MCF 10A (cell line): ENCODE data around the gene AJAP1. TPM values are rescaled to one million over a fixed set of nuclear protein-coding genes. Genes with fewer than 3 reads are reported as not detected.

ENCODE experiments used
- BruUV-seq: library from RNA; stranded (reverse); fragments of 400-500 nt; replicated peaks from 2 replicates; lab custom pipeline; 2021; lab: Mats Ljungman, UMichigan
- CTCF ChIA-PET: fragments of 300-600 bp; sonication (Branson Sonifier 250); formaldehyde crosslinking; extraction: SDS; loops from one replicate; lab custom pipeline; 2021; ENCODE audit warnings: antibody characterized with exemption, inconsistent platforms; lab: Yijun Ruan, JAX
- POLR2A ChIA-PET: fragments of 300-600, 350-650 bp; sonication (Branson Sonifier 250); formaldehyde crosslinking; extraction: SDS; loops from one replicate; lab custom pipeline; 2020; ENCODE audit warnings: antibody characterized with exemption, inconsistent platforms; lab: Yijun Ruan, JAX
- DNase-seq: peaks from one replicate; pipeline ENCODE4 v3.0.0-alpha.2; 2018; ENCODE audit not compliant: unreplicated experiment
- H3K27ac Mint-ChIP-seq: one replicate; pipeline ENCODE4 v1.8.0; 2022; ENCODE audit warnings: mild to moderate bottlenecking, low read depth, mixed read lengths; ENCODE audit not compliant: unreplicated experiment
- H3K27me3 Mint-ChIP-seq: one replicate; pipeline ENCODE4 v1.8.0; 2022; ENCODE audit warnings: mixed read lengths; ENCODE audit not compliant: insufficient read depth, unreplicated experiment
- H3K36me3 Mint-ChIP-seq: one replicate; pipeline ENCODE4 v1.8.0; 2022; ENCODE audit warnings: mild to moderate bottlenecking, moderate library complexity, mixed read lengths; ENCODE audit not compliant: insufficient read depth, unreplicated experiment
- H3K4me1 Mint-ChIP-seq: one replicate; pipeline ENCODE4 v1.8.0; 2022; ENCODE audit warnings: mixed read lengths; ENCODE audit not compliant: insufficient read depth, unreplicated experiment
- H3K4me3 Mint-ChIP-seq: one replicate; pipeline ENCODE4 v1.8.0; 2022; ENCODE audit warnings: mild to moderate bottlenecking, moderate library complexity, mixed read lengths; ENCODE audit not compliant: unreplicated experiment
- H3K9me3 Mint-ChIP-seq: one replicate; pipeline ENCODE4 v1.8.0; 2022; ENCODE audit warnings: mixed read lengths; ENCODE audit not compliant: unreplicated experiment
- intact Hi-C: fragments of 100-400 bp; cut with micrococcal nuclease; formaldehyde crosslinking; loops from 2 replicates; pipeline ENCODE4 v1.14.1; 2022
- total RNA-seq: library from RNA; stranded (reverse); gene quantifications from 2 replicates; pipeline ENCODE4 v1.2.3, GENCODE V29; 2022
- TF ChIP-seq, protein P1 (sequence below): fragments of 200-600 bp; IDR thresholded peaks from one replicate; pipeline ENCODE4 v1.8.0; 2022; ENCODE audit warnings: antibody characterized with exemption, mild to moderate bottlenecking; ENCODE audit not compliant: unreplicated experiment

The AJAP1 gene
- total RNA-seq, 1 experiment from 2014 or later, result not detected

DNA sequence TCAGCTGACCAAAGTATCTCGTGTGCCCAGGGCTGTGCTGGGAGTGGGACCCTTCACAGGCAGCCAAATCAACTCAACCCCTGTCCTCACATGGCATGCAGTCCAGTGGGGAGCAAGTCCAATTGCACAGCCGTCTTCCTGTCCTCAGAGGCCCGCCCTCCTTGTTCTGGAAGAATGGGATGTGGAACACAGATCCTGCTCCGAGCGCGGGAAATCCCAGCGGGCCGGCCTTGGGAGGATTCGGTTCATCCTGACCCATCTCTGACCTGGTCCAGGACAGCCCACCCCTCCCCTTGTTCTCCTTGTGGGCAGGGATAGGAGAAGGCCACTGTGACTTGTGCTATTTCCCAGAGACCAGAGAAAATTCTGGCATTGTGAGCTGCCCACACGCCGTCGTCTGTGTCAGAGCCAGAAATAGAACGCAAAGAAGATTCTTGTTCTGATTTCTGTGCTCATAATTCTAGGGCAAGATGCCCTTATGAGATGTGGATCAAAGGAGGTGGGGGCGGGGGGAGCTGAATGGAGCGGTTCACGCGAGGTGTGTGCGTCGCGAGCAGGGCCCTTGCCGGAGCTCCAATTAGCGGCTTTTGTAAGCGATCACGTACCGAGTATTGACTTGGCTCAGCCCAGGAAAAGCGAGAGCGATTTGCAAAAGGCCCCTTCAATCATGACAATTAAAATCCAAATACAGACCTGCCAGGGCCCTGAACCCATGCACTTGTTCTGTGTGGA lies 79.2 kb downstream of the AJAP1 start:
- Mint-ChIP-seq H3K4me3 (no peak overlapping the region), H3K9me3 (peaks cover 8% of the 10 kb centered on the region), H3K27ac (no peak overlapping the region), H3K36me3 (no peaks in the 10 kb centered on the region), H3K4me1 (no peaks in the 10 kb centered on the region), H3K27me3 (no peaks in the 10 kb centered on the region)
- ChIA-PET POLR2A (interaction anchor here (0.7 kb wide), 1 partner anchor 1026 kb away, joined by 3 read pairs; no protein-coding TSS in a partner anchor), CTCF (no interaction called here)
- intact Hi-C loops, result no loop called here
- TF ChIP-seq, protein P1, sequence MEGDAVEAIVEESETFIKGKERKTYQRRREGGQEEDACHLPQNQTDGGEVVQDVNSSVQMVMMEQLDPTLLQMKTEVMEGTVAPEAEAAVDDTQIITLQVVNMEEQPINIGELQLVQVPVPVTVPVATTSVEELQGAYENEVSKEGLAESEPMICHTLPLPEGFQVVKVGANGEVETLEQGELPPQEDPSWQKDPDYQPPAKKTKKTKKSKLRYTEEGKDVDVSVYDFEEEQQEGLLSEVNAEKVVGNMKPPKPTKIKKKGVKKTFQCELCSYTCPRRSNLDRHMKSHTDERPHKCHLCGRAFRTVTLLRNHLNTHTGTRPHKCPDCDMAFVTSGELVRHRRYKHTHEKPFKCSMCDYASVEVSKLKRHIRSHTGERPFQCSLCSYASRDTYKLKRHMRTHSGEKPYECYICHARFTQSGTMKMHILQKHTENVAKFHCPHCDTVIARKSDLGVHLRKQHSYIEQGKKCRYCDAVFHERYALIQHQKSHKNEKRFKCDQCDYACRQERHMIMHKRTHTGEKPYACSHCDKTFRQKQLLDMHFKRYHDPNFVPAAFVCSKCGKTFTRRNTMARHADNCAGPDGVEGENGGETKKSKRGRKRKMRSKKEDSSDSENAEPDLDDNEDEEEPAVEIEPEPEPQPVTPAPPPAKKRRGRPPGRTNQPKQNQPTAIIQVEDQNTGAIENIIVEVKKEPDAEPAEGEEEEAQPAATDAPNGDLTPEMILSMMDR, result no peak
- BruUV-seq, result no TSS peak
- DNase-seq, result no peak

DNA sequence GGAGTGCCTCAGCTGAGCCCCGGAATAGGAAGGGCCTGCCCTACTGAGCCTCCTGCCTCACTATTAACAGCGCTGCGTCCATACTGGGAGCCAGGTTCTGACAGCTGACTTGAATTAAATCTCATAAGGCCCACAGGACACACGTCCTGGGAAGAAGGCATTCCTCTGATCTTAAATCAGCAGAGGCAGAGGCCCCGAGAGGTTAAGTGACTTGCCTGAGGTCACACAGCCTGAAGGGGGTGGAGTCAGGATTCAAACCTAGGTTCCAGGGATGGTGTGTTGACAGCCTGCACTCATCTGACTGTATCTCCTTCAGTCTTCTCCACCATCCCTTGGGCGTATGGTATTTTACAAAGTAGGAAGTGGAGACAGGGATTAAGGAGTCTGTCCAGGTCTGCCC lies 79.8 kb downstream of the AJAP1 start:
- intact Hi-C loops, result no loop called here
- Mint-ChIP-seq H3K27ac (no peak overlapping the region), H3K36me3 (no peaks in the 10 kb centered on the region), H3K4me3 (no peak overlapping the region), H3K27me3 (no peaks in the 10 kb centered on the region), H3K9me3 (peaks cover 10% of the 10 kb centered on the region), H3K4me1 (no peaks in the 10 kb centered on the region)
- POLR2A ChIA-PET, result no interaction called here
- TF ChIP-seq, protein P1, result no peak
- no peak for DNase-seq
- BruUV-seq, result no TSS peak
- CTCF ChIA-PET, result no interaction called here

DNA sequence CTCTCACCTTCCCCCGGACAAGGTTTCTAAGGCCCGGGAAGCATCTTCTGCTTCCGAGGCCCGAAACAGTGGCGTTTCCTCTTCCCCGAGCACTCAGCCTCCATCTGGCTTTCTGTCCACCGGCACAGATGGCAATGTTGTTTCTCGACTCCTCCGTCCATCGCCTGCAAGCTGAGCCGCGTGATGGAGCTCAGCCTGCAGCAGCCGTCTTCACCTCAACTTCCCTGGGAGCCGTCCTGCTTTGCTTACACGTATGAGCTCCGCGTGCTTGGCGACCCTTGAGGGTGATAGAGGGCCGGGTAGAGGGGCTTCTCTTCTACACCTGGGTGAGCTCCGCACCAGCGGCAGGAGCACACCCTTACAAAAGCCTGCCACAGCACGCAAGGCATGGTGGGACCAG lies 80.4 kb downstream of the AJAP1 start:
- DNase-seq, result no peak
- POLR2A ChIA-PET, result no interaction called here
- H3K27me3 Mint-ChIP-seq, result no peaks in the 10 kb centered on the region
- CTCF ChIA-PET, result no interaction called here
- no peak overlapping the region for H3K4me3 Mint-ChIP-seq
- BruUV-seq, result no TSS peak
- H3K9me3 Mint-ChIP-seq, result peaks cover 16% of the 10 kb centered on the region
- no peaks in the 10 kb centered on the region for H3K36me3 Mint-ChIP-seq
- TF ChIP-seq, protein P1, result no peak
- no peaks in the 10 kb centered on the region for H3K4me1 Mint-ChIP-seq
- H3K27ac Mint-ChIP-seq, result no peak overlapping the region
- intact Hi-C loops, result no loop called here

DNA sequence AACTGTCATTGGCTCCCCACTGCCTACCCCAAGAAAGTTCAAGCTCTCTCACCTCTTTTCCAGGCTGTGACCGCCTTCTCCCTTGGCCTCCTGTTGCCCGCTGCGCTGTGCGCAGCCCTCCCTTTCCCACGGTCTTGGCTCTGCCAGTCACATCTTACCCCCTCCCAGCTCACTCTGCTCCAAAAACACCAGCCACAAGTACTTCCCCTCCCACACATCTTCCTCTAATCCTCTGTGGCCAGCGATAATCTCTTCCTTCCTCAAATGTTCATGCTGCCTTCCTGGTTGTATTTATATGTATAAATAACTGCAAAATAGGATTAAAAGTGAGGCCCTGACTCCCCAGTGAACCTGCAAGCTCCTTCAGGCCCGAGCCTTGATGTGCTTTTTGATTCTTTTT lies 81.8 kb downstream of the AJAP1 start:
- intact Hi-C loops, result no loop called here
- Mint-ChIP-seq H3K27me3 (no peaks in the 10 kb centered on the region), H3K9me3 (peaks cover 16% of the 10 kb centered on the region), H3K4me3 (no peak overlapping the region), H3K4me1 (no peaks in the 10 kb centered on the region), H3K36me3 (no peaks in the 10 kb centered on the region), H3K27ac (no peak overlapping the region)
- DNase-seq, result no peak
- CTCF ChIA-PET, result no interaction called here
- TF ChIP-seq, protein P1, result no peak
- no TSS peak for BruUV-seq
- POLR2A ChIA-PET, result no interaction called here
